GM12878 (cell line): ENCODE measurements around the gene CAPN3. TPM values are rescaled to one million over a fixed set of nuclear protein-coding genes. Genes with fewer than 3 reads are reported as not detected.

Experiments used
- ATAC-seq: fragments of 200-7000 bp; cut with Tn5 transposase; 3 replicates; pipeline ENCODE4 v1.9.1; 2020; ENCODE audit warnings: mild to moderate bottlenecking, moderate library complexity
- BruUV-seq: library from RNA; stranded (reverse); fragments of 400-500 nt; replicated peaks from 2 replicates; lab custom pipeline; 2021; lab: Mats Ljungman, UMichigan
- CTCF ChIA-PET: fragments of 300-600 bp; sonication (Branson Sonifier 250); formaldehyde crosslinking; extraction: SDS; loops from one replicate; lab custom pipeline; 2021; ENCODE audit warnings: inconsistent platforms; lab: Yijun Ruan, JAX
- POLR2A ChIA-PET: fragments of 350-600 bp; formaldehyde crosslinking; extraction: SDS; loops from one replicate; lab custom pipeline; 2021; ENCODE audit warnings: inconsistent platforms; lab: Charles Lee
- RAD21 ChIA-PET: fragments of 300-600 bp; sonication (Branson Sonifier 250); formaldehyde crosslinking; loops from one replicate; lab custom pipeline; 2023; ENCODE audit warnings: antibody characterized with exemption; ENCODE audit not compliant: unreplicated experiment; lab: Charles Lee
- SMC1A ChIA-PET: fragments of 300-600 bp; sonication (Branson Sonifier 250); formaldehyde crosslinking; loops from one replicate; lab custom pipeline; 2023; ENCODE audit not compliant: unreplicated experiment, uncharacterized antibody; lab: Charles Lee
- DNase-seq: peaks from one replicate; pipeline ENCODE4 v3.0.0-alpha.2; 2011; ENCODE audit warnings: low read depth, low spot score
- FAIRE-seq: peaks from 3 replicates; lab custom pipeline; 2011; peaks lifted over from hg19 to GRCh38; lab: Jason Lieb, UNC
- H2AFZ ChIP-seq: 2 replicates; pipeline ENCODE4 v1.6.0; 2011; ENCODE audit warnings: low read depth, low read length, control low read depth; ENCODE audit not compliant: control insufficient read depth
- H3K27ac ChIP-seq: 2 replicates; pipeline ENCODE4 v1.5.1; 2011; ENCODE audit warnings: control low read depth; ENCODE audit not compliant: control insufficient read depth, insufficient read depth
- H3K27me3 ChIP-seq, 2 experiments: replicated peaks in 1 of 2; 2 replicates each; pipeline versions ENCODE4 v1.6.0 to v1.6.1; 2011; ENCODE audit warnings: low read length in 1 of 2; ENCODE audit not compliant: control insufficient read depth in 2 of 2, insufficient read depth in 2 of 2
- H3K36me3 ChIP-seq, 2 experiments: 2 replicates each; pipeline ENCODE4 v1.5.1; 2011; ENCODE audit warnings: low read length in 1 of 2; ENCODE audit not compliant: control insufficient read depth in 2 of 2, insufficient read depth in 2 of 2
- H3K4me1 ChIP-seq: 2 replicates; pipeline ENCODE4 v1.6.1; 2011; ENCODE audit warnings: mild to moderate bottlenecking, low read length, moderate library complexity, mixed read lengths; ENCODE audit not compliant: control insufficient read depth, insufficient read depth
- H3K4me2 ChIP-seq: 2 replicates; pipeline ENCODE4 v1.6.0; 2011; ENCODE audit warnings: control low read depth; ENCODE audit not compliant: control insufficient read depth, insufficient read depth
- H3K4me3 ChIP-seq: fragments of 200-600 bp; sonication (generic); 2 replicates; pipeline ENCODE4 v1.5.1; 2016
- H3K79me2 ChIP-seq: 2 replicates; pipeline ENCODE4 v1.6.0; 2011; ENCODE audit warnings: low read length; ENCODE audit not compliant: control insufficient read depth, insufficient read depth
- H3K9ac ChIP-seq: 2 replicates; pipeline ENCODE4 v1.8.0; 2011; ENCODE audit warnings: low read length, control low read depth, mixed read lengths; ENCODE audit not compliant: control insufficient read depth, insufficient read depth
- H3K9me3 ChIP-seq: replicated peaks from 3 replicates; pipeline ENCODE4 v1.5.1; 2011; ENCODE audit warnings: mild to moderate bottlenecking, low read length; ENCODE audit not compliant: control insufficient read depth, insufficient read depth
- H4K20me1 ChIP-seq: 2 replicates; pipeline ENCODE4 v1.6.0; 2011; ENCODE audit not compliant: control insufficient read depth, insufficient read depth
- EGR1 ChIP-seq, 2 experiments: IDR thresholded peaks; 1 replicate in 1 of 2; 2 replicates in 1 of 2; pipeline ENCODE4 v1.6.1; 2011 to 2012; ENCODE audit warnings: low read depth in 2 of 2, low read length in 2 of 2, borderline replicate concordance in 1 of 2, mild to moderate bottlenecking in 1 of 2, moderate library complexity in 1 of 2
- NR2C2 ChIP-seq: IDR thresholded peaks from 2 replicates; pipeline ENCODE4 v1.6.1; 2011; ENCODE audit warnings: borderline replicate concordance, low read depth; ENCODE audit not compliant: control insufficient read depth, insufficient read length
- PML ChIP-seq: IDR thresholded peaks from 2 replicates; pipeline ENCODE4 v1.6.1; 2012; ENCODE audit warnings: low read length, inconsistent platforms
- SIN3A ChIP-seq: IDR thresholded peaks from 2 replicates; pipeline ENCODE4 v1.6.1; 2012; ENCODE audit warnings: low read depth, low read length, improper control_type of control experiment
- SKIL ChIP-seq: fragments of 450-650 bp; IDR thresholded peaks from 2 replicates; pipeline ENCODE4 v1.6.1; 2017; ENCODE audit warnings: mild to moderate bottlenecking, low read depth, inconsistent platforms; ENCODE audit not compliant: poor library complexity, severe bottlenecking
- ZNF592 ChIP-seq: fragments of 450-650 bp; IDR thresholded peaks from 2 replicates; pipeline ENCODE4 v1.6.1; 2017; ENCODE audit warnings: mild to moderate bottlenecking, moderate library complexity
- ZNF687 ChIP-seq: fragments of 450-650 bp; IDR thresholded peaks from 2 replicates; pipeline ENCODE4 v1.6.1; 2017; ENCODE audit warnings: mild to moderate bottlenecking, moderate library complexity
- WGBS: methylation state at CpG from one replicate; pipeline ENCODE4 v1.1.6; 2016; ENCODE audit warnings: low lambda C conversion rate; ENCODE audit not compliant: insufficient replicate concordance, insufficient coverage; ENCODE audit errors: missing lambda C conversion rate; 5-methylcytosine and 5-hydroxymethylcytosine counted together
- in situ Hi-C: fragments of 300-500 bp; cut with MboI; formaldehyde crosslinking; loops from 9 replicates; pipeline ENCODE4 v1.14.3; 2018; ENCODE audit warnings: mixed read lengths
- intact Hi-C: fragments of 100-400 bp; cut with micrococcal nuclease; formaldehyde crosslinking; loops from one replicate; pipeline ENCODE4 v1.14.2; 2022; ENCODE audit not compliant: unreplicated experiment
- polyA plus RNA-seq, 11 experiments: library from polyadenylated mRNA; depleted of rRNA in 4 of 11; unstranded in 6 of 11; stranded (reverse) in 5 of 11; fragments of >200 nt; fragmentation: Nextera tagmentation in 4 of 11; fragmentation: Illumina TruSeq in 1 of 11; extraction: Ambion mirVana in 4 of 11; extraction: Trizol in 1 of 11; gene quantifications; 1 replicate in 1 of 11; 2 replicates in 10 of 11; pipeline versions ENCODE4 v1.2.1 to v1.2.3, GENCODE V29; 2011 to 2016; ENCODE audit warnings: inconsistent platforms in 2 of 11, missing spikeins in 2 of 11, low read depth in 1 of 11
- total RNA-seq, 4 experiments: library from RNA; depleted of rRNA in 3 of 4; stranded (reverse); fragments of >200 nt in 3 of 4; fragmentation: Illumina TruSeq in 1 of 4; extraction: Trizol in 1 of 4; gene quantifications; 2 replicates each; pipeline versions ENCODE4 v1.2.1 to v1.2.3, GENCODE V29; 2013 to 2021

The CAPN3 gene
- total and polyA plus RNA-seq, 10 of the 15 experiments (the other 5 are each of a cell fraction or from before 2014, with no cell fraction given) = 1.1 to 3.8 (median 2.4) TPM

GRCh38 chr15:42344763-42345162 is 14.5 kb upstream of the CAPN3 start:
- H3K9ac ChIP-seq = no peak overlapping the region
- FAIRE-seq (no peak), DNase-seq (no peak), ATAC-seq (no peak)
- H3K79me2 ChIP-seq = no peaks in the 10 kb centered on the region
- H3K27me3 ChIP-seq = no peaks in the 10 kb centered on the region
- 98% methylated on average over 5 of the region's 5 CpGs for WGBS
- no peaks in the 10 kb centered on the region for H3K4me1 ChIP-seq
- no peak overlapping the region for H3K27ac ChIP-seq
- no peak overlapping the region for H3K4me2 ChIP-seq
- ChIA-PET SMC1A (no interaction called here), RAD21 (no interaction called here)
- peaks cover 0 to 3% of the 10 kb centered on the region in 2 experiments; a peak in 1 of 4 replicates for H3K36me3 ChIP-seq
- H4K20me1 ChIP-seq = no peaks in the 10 kb centered on the region
- TF ChIP-seq EGR1 (IDR thresholded peaks at IDR 0.05; ENCODE audit: borderline replicate concordance in 1 of 2, low read depth in 2 of 2, low read length in 2 of 2) (no peak), PML (no peak), ZNF592 (no peak), SKIL (no peak), ZNF687 (no peak), SIN3A (no peak), NR2C2 (no peak)
- TF ChIP-seq, all 136 proteins: peak for 0
- no peak overlapping the region for H3K4me3 ChIP-seq
- ChIA-PET POLR2A (no interaction called here), CTCF (no interaction called here)
- intact Hi-C loops = no loop called here
- BruUV-seq = no TSS peak
- no peak overlapping the region for H2AFZ ChIP-seq
- H3K9me3 ChIP-seq = no peaks in the 10 kb centered on the region
- in situ Hi-C loops = no loop called here
